HEK293 (cell line): ENCODE measurements around the gene ITPKB.

Experiments
- CTCF ChIA-PET: fragments of 350-600 bp; formaldehyde crosslinking; extraction: SDS; loops from one replicate; lab custom pipeline; 2021; ENCODE audit warnings: antibody characterized with exemption; lab: Yijun Ruan, JAX
- POLR2A ChIA-PET: fragments of 300-600 bp; formaldehyde crosslinking; extraction: SDS; loops from one replicate; lab custom pipeline; 2020; ENCODE audit warnings: antibody characterized with exemption, inconsistent platforms; lab: Yijun Ruan, JAX
- H3K27ac ChIP-seq: fragments of 200-500 bp; sonication (Bioruptor generic); 2 replicates; pipeline ENCODE4 v1.5.1; 2014; ENCODE audit warnings: low read depth, low read length, control low read depth, inconsistent platforms; ENCODE audit errors: extremely low read depth
- H3K36me3 ChIP-seq, 2 experiments: fragments of 200-500 bp in 1 of 2; sonication (Bioruptor generic) in 1 of 2; 1 replicate in 1 of 2; 2 replicates in 1 of 2; pipeline ENCODE4 v1.5.1; 2014 to 2017; ENCODE audit warnings: inconsistent platforms in 2 of 2, low read length in 2 of 2; ENCODE audit not compliant: control insufficient read depth in 2 of 2, insufficient read depth in 1 of 2
- H3K4me1 ChIP-seq: fragments of 200-500 bp; sonication (Bioruptor generic); 2 replicates; pipeline ENCODE4 v1.5.1; 2014; ENCODE audit warnings: mild to moderate bottlenecking, low read length, inconsistent platforms; ENCODE audit not compliant: control insufficient read depth, insufficient read depth
- H3K4me3 ChIP-seq: 2 replicates; pipeline ENCODE4 v1.5.1; 2011; ENCODE audit warnings: low read depth, mild to moderate bottlenecking, control low read depth, low read length, moderate library complexity
- H3K9me3 ChIP-seq: fragments of 200-500 bp; sonication (Bioruptor generic); 2 replicates; pipeline ENCODE4 v1.5.1; 2014; ENCODE audit warnings: low read depth, low read length, inconsistent platforms; ENCODE audit not compliant: control insufficient read depth, insufficient read depth
- ATF2 ChIP-seq: fragments of 450-650 bp; formaldehyde crosslinking; IDR thresholded peaks from 2 replicates; pipeline ENCODE4 v1.5.1; 2016; ENCODE audit warnings: missing biosample characterization, missing genetic modification characterization, low read depth
- EGR2 ChIP-seq: fragments of 450-650 bp; formaldehyde crosslinking; IDR thresholded peaks from 2 replicates; pipeline ENCODE4 v1.5.1; 2016; ENCODE audit warnings: low read depth, missing biosample characterization, missing genetic modification characterization
- ELK4 ChIP-seq: IDR thresholded peaks from 2 replicates; pipeline ENCODE4 v1.6.1; 2011; ENCODE audit warnings: mild to moderate bottlenecking, low read depth, low read length, borderline replicate concordance
- GLIS2 ChIP-seq: fragments of 450-650 bp; formaldehyde crosslinking; IDR thresholded peaks from 2 replicates; pipeline ENCODE4 v1.5.1; 2016; ENCODE audit warnings: missing biosample characterization, missing genetic modification characterization
- PRDM2 ChIP-seq: fragments of 450-650 bp; formaldehyde crosslinking; IDR thresholded peaks from 2 replicates; pipeline ENCODE4 v1.5.1; 2016; ENCODE audit warnings: missing biosample characterization, missing genetic modification characterization, borderline replicate concordance
- ZBTB7A ChIP-seq: fragments of 450-650 bp; formaldehyde crosslinking; IDR thresholded peaks from 2 replicates; pipeline ENCODE4 v1.5.1; 2016; ENCODE audit warnings: low read depth, missing biosample characterization, missing genetic modification characterization
- ZFHX2 ChIP-seq: fragments of 450-650 bp; formaldehyde crosslinking; conservative IDR thresholded peaks from 2 replicates; pipeline ENCODE4 v1.5.1; 2016; ENCODE audit warnings: missing biosample characterization, missing genetic modification characterization
- ZNF112 ChIP-seq: fragments of 450-650 bp; formaldehyde crosslinking; IDR thresholded peaks from 2 replicates; pipeline ENCODE4 v1.5.0; 2017; ENCODE audit warnings: missing biosample characterization, missing genetic modification characterization
- ZNF26 ChIP-seq: fragments of 450-650 bp; formaldehyde crosslinking; IDR thresholded peaks from 2 replicates; pipeline ENCODE4 v1.5.1; 2016; ENCODE audit warnings: missing biosample characterization, missing genetic modification characterization
- ZNF341 ChIP-seq: fragments of 450-650 bp; formaldehyde crosslinking; IDR thresholded peaks from 2 replicates; pipeline ENCODE4; 2016; ENCODE audit warnings: low read depth, missing biosample characterization, missing genetic modification characterization
- ZNF510 ChIP-seq: fragments of 450-650 bp; formaldehyde crosslinking; IDR thresholded peaks from 2 replicates; pipeline ENCODE4 v1.5.1; 2018; ENCODE audit warnings: mild to moderate bottlenecking, missing genetic modification characterization, missing biosample characterization; ENCODE audit not compliant: insufficient replicate concordance
- ZNF518A ChIP-seq: fragments of 450-650 bp; formaldehyde crosslinking; conservative IDR thresholded peaks from 2 replicates; pipeline ENCODE4 v1.5.1; 2016; ENCODE audit warnings: low read depth, missing biosample characterization, missing genetic modification characterization
- ZNF704 ChIP-seq: fragments of 450-650 bp; formaldehyde crosslinking; IDR thresholded peaks from 2 replicates; pipeline ENCODE4 v1.5.1; 2016; ENCODE audit warnings: missing biosample characterization, missing genetic modification characterization

The ITPKB gene

GRCh38 chr1:226602186-226603021 lies 136.7 kb downstream of the ITPKB start:
- Histone ChIP-seq H3K4me1 (no peaks in the 10 kb centered on the region), H3K4me3 (no peak overlapping the region), H3K9me3 (no peaks in the 10 kb centered on the region), H3K36me3 (no peaks in the 10 kb centered on the region), H3K27ac (no peak overlapping the region)
- ChIA-PET CTCF (interaction anchor here (0.6 to 1.8 kb wide), 4 partner anchors 21 to 879 kb away, joined by 3 to 7 read pairs (median 5); partner anchors contain the start of gene STUM), POLR2A (no interaction called here)
- TF ChIP-seq EGR2 = peak; percentile 93
- no peak for TF ChIP-seq GLIS2 (tag by site-specific recombination)
- peak; percentile 96 for TF ChIP-seq ZFHX2 (tag by site-specific recombination)
- no peak for TF ChIP-seq PRDM2 (tag by site-specific recombination)

- no peak overlapping the region for H3K27ac ChIP-seq
- H3K36me3 ChIP-seq = no peaks in the 10 kb centered on the region
- no peak overlapping the region for H3K4me3 ChIP-seq
- H3K4me1 ChIP-seq = no peaks in the 10 kb centered on the region
- no peaks in the 10 kb centered on the region for H3K9me3 ChIP-seq
- CTCF ChIA-PET = interaction anchor here (0.7 to 2.2 kb wide), 3 partner anchors 8 to 26 kb away, joined by 3 to 17 read pairs (median 5); no protein-coding TSS in a partner anchor
- POLR2A ChIA-PET = no interaction called here
- no peak for TF ChIP-seq ZNF341 (tag by site-specific recombination)
- no peak for TF ChIP-seq ZNF112 (tag by site-specific recombination)
- no peak for TF ChIP-seq ZNF26
- TF ChIP-seq ZNF518A = no peak
- no peak for TF ChIP-seq ZNF510 (tag by site-specific recombination)
- no peak for TF ChIP-seq ZBTB7A
- no peak for TF ChIP-seq ZNF704
- TF ChIP-seq ATF2 = no peak
- TF ChIP-seq ELK4 = no peak
Observed at GRCh38 chr1:226601456-226601855, 137.6 kb downstream of the ITPKB start.
